HG03521 (cell line): ENCODE results near the gene NAT8.
"Not testable (repeated sequence)": the region's sequence is repeated elsewhere in the genome, so short reads cannot be mapped to it uniquely, and the experiment has no call there.

ENCODE experiments used
- ATAC-seq: cut with Tn5 transposase; IDR thresholded peaks from one replicate; pipeline ENCODE4 v1.9.1; 2021; ENCODE audit warnings: mild to moderate bottlenecking, moderate library complexity; ENCODE audit not compliant: unreplicated experiment

The NAT8 gene

DNA sequence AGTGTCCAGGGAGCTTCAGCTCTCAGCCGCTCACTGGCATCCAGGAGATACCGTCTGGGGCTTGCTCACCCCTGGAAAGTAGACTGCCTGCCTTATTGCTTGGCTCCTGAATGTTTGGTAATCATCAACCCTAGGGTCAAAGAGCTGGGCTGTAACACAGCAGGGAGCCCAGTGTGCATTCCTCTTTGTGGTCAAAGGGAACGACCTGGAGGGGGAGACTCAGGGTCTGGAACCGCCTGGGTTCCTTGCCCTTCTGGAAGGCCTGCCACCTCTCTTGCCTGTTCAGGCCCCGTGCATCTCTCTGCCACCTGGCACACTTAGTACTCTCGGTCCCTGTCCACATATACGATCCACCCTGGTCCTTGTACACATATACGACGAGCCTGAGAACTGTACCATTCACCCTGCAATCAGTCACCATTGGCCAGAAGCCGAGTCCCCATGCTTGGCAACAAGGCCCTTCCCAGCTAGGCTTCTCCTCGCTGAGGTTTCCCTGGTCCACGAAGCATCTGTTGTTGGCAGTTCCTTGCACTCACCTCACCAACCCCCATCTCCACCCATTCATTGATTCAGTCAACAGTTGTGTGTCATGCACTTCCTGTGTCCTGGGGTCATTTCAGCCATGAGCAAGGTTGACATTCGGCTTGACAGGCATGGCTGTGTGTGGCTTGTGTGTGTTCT lies at the start of gene NAT8:
NAT8 (minus strand) TSS at position 85 of the 681 bp plus-strand sequence. CDS start 794 bp downstream, outside the sequence.
- ATAC-seq: no peak

DNA sequence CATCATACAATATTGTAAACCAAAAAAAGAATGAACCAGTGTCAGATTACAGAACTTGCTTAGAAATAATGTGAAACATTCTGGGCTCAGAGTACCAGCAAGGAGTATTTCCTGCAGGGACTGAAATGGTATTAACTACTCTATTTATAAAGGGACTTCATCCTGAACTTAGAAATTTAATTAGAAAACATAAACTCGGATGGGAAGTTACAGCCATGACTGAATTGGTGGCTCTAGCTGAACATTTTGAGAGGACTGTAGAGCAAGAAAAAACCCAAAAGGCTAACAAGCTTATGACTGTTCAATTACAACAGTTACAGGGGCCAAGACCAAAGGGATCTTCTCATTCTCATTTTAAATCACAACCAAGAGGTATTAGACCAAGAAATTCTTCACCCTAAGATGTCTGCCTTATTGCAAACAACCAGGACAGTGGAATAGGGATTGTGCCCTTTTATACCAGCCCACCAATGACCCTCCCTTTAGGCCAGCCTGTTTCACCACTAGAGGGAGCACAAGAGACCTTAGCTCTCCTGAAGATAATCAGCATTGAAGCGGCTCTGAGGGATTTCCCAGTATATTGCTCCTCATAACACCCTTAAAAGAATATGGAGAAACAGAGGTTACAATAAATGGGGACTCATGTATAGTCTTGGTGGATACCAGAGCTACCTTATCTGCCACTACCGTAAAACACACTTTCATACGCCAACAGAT lies 48.3 kb upstream of the NAT8 start:
- ATAC-seq: peak; percentile 70

GRCh38 chr2:73688494-73688893 lies 46.3 kb upstream of the NAT8 start:
- ATAC-seq: not testable (repeated sequence)

DNA sequence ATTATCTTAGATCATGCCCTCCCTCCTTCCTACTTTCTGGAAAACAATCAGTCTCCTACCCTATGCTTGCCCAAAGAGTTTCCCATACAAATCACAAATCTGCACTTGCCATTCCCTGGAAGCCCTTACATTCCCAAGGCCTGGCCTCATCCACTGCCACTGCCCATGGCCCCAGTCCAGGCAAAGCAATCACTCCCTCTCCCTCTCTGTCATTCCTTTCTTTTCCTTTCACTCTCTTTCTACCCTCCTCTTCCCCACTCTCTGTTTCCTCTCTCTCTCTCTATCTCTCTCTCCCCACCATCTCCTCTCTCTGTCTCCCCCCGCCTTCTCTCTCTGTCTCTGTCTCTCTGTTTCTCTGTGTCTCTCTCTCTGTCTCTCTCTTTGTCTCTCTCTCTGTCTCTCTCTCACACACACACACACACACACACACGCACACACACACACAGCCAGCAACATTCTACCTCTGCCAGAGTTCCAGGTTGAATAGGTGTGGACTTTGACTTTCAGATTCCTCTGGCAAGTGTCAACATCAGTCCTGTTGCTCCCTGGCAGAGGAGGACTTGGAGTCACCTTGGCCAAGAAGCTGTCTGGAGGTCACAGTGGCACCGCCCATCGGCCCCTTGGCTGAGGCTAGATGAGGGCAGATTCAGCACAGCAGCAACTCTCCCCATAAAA lies 43.7 kb upstream of the NAT8 start:
- no peak for ATAC-seq

GRCh38 chr2:73684905-73685304 lies 42.7 kb upstream of the NAT8 start:
- ATAC-seq: not testable (repeated sequence)

- ATAC-seq: not testable (repeated sequence)
Measured at GRCh38 chr2:73684325-73684724, 42.1 kb upstream of the NAT8 start.

DNA sequence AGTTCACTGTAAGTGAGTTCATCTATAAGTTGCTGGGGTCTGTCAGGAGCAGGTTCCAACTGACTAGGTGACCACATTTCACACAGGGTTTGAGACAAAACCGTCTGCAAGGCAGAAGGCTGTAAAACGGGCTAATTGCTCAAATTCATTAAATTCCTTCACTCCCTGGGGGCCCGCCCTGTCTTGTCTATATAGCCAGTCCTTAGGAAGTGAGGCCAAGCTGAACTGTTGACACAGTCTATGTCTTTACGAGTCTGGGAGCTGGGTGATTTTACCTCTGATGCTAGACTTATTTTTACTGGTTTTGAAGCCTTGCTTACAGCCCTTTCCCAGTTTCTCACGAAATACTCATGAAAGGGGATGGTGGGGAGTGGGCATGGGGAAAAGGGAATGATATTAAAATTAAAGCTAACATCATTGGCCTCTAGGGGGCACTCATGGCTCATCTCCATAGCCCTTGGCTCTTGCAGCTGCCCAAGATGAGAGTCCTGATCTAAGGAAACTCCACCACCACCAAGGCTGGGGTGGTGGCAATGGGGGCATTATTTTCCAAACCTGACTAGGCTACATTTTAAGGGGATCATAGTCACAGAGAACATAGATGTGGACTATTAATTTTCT lies 37.8 kb upstream of the NAT8 start:
- ATAC-seq: not testable (repeated sequence)

GRCh38 chr2:73679237-73679636 lies 37.0 kb upstream of the NAT8 start:
- not testable (repeated sequence) for ATAC-seq

GRCh38 chr2:73678008-73678407 lies 35.8 kb upstream of the NAT8 start:
- not testable (repeated sequence) for ATAC-seq

DNA sequence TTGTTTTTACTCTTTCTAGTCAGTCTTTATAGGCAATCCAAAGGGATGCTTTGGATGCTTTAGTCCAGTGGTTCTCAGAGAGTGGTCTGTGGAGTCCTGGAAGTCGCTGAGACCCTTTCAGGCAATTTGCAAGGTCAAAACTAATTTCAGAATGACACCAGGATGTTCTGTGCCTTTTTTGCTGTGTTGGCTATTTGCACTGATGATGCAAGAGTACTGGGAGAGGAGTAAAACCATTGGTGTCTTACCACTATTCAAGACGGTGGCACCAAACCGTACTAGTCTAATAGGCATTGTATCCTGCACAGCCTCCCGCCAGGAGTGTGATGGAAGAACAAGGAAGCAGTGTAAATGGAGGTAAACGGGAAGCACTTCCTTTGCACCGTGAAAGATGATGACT lies 34.0 kb upstream of the NAT8 start:
- ATAC-seq: not testable (repeated sequence)

DNA sequence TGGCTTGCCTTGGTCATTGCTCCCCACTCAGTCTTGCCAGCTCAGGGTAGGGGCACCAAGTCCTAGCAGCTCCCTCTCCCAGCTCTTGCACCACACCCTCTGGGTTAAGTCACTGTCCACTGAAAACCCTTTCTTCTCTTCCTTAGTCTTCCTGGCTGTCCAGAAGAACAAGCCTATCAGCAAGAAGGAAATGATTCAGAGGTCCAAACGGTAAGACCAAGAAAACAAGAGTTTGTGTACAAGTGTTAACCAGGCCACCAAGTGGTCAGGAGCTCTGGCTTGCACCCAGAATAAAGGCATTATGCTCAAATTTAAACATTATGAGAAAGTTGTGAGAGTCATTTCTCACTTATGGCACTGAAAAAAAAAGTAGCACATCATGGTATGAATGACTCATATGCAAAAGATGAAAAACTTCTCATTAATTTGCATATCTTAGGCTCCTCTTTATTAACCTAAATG lies 32.5 kb upstream of the NAT8 start:
- not testable (repeated sequence) for ATAC-seq

GRCh38 chr2:73669976-73670375 lies 27.8 kb upstream of the NAT8 start:
- ATAC-seq: not testable (repeated sequence)

GRCh38 chr2:73667239-73667638 lies 25.0 kb upstream of the NAT8 start:
- not testable (repeated sequence) for ATAC-seq

GRCh38 chr2:73654175-73654574 lies 12.0 kb upstream of the NAT8 start:
- ATAC-seq: no peak

- ATAC-seq: no peak
Measured at GRCh38 chr2:73652348-73652747, 10.1 kb upstream of the NAT8 start.

DNA sequence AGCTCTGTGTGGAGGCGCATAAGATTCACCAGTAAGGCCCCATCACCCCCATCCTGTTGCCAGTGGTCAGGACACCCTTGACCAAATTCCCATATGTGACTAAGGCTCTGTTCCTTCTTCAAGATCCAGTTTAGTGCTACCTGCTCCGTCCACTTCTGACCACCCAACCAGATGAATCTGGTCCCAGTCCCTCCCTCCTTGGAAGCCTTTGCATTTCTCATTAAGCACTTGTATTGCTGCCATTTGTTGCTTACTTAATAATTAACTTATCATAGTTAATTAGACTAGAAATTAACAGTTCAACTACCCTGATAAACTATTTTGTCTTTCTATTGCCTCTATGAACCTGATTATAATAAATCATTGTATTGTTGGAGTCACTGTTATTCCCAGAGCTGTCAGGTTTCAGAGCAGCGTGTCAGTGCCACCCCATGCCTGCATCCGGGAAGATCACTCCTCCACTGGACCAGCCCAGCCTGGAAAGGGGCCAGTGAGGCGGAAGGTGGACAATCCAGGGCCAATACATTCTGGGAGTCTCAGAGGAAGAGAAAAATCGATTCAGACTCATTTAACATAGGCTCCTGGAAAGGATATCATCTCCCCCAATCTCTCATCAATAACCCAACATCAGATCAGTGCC lies 9.5 kb upstream of the NAT8 start:
- no peak for ATAC-seq

GRCh38 chr2:73647690-73648089 lies 5.5 kb upstream of the NAT8 start:
- ATAC-seq: not testable (repeated sequence)

GRCh38 chr2:73641767-73642062 lies 507 bp downstream of the NAT8 start:
- no peak for ATAC-seq

- ATAC-seq: no peak
Measured at GRCh38 chr2:73640946-73641766, 1.1 kb downstream of the NAT8 start.

DNA sequence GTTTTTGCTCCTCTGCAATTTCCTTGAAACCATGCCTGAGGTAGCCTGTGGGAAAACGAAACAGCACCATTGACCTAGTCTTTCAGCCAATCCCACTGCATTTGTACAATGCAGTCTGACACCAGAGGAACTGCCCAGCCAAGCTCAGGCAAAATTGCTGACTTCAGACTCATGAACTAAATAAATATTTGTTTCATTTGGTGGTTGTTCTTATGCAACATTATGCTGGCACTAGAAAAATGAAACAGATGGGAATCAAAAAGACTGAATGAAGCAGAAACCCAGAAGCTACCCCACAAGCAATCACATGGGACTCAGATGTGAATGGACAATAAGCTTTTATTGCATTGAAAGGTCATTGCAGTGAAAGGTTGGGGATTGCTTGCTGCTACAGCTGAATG lies 1.7 kb downstream of the NAT8 start:
- ATAC-seq: no peak
